GM19023 (cell line): Measurements from ENCODE around the gene GNA14.
"Not testable (repeated sequence)": the region's sequence is repeated elsewhere in the genome, so short reads cannot be mapped to it uniquely, and the experiment has no call there.

Experiments
- ATAC-seq: cut with Tn5 transposase; IDR thresholded peaks from one replicate; pipeline ENCODE4 v1.9.1; 2021; ENCODE audit warnings: mild to moderate bottlenecking, moderate library complexity; ENCODE audit not compliant: unreplicated experiment

The GNA14 gene

DNA sequence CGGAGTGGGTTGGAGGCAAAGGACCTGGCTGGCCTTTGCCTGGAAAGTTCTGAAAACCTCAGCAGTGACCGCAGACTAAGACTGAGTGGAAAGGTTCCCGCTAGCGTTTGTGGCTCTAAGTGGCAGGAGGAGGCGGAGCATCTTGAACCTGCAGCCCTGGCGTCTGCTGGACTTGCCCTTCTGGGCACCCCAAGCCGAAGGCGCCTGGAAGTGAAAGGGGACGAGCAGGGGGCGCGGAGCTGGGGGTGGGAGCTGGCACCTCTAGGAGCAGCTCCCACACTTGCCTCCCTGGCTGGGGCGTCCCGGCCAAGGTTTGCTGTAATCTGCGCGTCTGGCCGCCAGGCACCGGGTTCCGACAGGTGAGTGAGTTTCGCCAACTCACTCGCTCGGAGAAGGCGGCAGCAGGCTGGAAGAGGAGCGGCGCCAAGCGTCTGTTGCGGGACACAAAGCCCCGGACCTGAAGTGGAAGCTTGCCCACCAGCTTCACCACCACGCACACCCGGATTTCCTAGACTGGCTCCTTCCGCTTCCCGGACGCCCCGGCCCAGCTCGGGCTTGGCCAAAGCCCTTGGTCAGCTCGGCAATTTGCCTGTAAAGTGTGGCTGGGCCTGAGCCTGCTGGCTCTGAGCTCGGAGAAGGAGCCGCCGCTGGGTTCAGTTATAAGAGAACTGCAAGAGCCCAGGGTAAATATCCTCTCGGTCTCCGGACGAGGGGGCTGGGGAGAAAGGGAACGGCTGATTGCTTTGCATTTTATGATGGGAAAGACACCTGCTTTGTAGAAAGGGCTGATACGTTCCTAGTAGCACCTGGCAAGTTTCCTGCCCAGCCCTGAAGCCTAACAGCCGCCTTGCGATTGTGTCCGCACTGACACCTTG, at the start of gene GNA14:
Gene GNA14 (minus strand): TSS at position 89 of the 875 bp plus-strand sequence. CDS start 529 bp downstream, outside the sequence.
- ATAC-seq: no peak

DNA sequence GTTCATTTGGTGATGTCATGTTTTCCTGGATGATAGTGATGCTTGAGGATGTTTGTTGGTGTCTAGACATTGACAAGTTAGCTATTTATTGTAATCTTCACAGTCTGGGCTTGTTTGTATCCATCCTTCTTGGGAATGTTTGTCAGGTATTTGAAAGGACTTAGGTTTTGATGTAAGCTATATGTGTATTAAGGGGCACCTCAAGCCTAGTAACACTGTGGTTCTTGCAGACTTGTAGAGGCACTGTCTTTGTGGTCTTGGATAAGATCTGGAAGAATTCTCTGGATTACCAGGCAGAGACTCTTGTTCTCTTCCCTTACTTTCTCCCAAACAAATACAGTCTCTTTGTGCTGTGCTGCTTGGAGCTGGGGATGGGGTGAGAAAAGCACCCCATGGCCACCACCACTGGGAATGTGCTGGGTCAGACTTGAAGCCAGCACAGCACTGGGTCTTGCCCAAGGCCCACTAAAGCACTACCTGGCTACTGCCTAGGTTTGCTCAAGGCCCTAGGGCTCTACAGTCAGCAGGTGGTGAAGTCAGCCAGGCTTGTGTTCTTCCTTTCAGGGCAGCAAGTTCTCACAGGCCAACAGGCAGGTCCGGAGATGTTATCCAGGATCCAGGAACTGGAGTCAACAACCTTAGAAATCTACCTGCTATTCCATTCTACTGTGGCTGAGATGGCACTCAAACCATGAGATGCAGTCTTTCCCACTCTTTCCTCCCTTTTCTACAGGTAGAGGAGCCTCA, 49.3 kb upstream of the GNA14 start:
- ATAC-seq: no peak

DNA sequence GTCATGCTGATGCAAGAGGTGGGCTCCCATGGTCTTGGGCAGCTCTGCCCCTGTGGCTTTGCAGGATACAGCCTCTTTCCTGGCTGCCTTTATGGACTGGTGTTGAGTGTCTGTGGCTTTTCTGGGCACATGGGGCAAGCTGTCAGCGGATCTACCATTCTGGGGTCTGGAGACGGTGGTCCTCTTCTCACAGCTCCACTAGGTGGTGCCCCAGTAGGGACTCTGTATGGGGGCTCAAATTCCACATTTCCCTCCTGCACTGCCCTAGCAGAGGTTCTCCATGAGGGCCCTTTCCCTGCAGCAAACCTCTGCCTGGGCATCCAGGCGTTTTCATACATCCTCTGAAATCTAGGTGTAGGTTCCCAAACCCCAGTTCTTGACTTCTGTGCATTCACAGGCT, 42.6 kb upstream of the GNA14 start:
- ATAC-seq: not testable (repeated sequence)

DNA sequence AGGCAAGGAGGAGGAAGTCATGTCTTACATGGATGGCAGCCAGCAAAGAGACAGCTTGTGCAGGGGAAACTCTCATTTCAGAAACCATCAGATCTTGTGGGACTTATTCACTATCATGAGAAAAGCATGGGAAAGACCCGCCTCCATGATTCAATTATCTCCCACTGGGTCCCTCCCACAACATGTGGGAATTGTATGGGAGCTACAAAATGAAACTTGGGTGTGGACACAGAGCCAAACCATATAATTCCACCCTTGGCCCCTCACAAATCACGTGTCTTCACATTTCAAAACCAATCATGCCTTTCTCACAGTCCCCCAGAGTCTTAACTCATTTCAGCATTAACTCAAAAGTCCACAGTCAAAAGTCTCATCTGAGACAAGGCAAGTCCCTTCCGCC, 42.0 kb upstream of the GNA14 start:
- not testable (repeated sequence) for ATAC-seq

DNA sequence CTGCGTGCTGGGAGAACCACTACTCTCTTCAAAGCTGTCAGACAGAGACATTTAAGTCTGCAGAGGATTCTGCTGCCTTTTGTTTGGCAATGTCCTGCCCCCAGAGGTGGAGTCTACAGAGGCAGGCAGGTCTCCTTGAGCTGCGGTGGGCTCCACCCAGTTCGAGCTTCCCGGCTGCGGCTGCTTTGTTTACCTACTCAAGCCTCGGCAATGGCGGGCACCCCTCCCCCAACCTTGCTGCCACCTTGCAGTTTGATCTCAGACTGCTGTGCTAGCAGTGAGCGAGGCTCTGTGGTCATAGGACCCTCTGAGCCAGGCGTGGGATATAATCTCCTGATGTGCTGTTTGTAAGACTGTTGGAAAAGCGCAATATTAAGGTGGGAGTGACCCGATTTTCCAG, 39.6 kb upstream of the GNA14 start:
- not testable (repeated sequence) for ATAC-seq

DNA sequence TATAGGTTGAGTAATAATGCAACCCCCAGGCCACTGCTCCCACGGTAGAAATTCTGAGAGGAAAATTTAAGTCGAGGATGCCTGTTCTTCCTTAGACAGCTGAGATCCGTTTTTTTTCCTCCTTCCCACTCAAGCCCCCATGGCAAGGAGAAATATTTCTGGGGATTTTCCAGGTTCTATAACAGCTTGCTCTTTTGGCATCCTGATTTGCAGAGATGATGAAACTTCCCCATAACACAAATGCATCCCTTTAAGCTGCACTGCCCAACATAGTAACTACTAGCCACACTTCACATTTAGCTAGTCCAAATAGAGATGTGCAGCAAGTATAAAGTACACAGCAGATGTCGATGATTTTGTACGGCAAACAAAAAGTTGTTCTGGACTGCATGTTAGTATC, 32.5 kb upstream of the GNA14 start:
- ATAC-seq: no peak

DNA sequence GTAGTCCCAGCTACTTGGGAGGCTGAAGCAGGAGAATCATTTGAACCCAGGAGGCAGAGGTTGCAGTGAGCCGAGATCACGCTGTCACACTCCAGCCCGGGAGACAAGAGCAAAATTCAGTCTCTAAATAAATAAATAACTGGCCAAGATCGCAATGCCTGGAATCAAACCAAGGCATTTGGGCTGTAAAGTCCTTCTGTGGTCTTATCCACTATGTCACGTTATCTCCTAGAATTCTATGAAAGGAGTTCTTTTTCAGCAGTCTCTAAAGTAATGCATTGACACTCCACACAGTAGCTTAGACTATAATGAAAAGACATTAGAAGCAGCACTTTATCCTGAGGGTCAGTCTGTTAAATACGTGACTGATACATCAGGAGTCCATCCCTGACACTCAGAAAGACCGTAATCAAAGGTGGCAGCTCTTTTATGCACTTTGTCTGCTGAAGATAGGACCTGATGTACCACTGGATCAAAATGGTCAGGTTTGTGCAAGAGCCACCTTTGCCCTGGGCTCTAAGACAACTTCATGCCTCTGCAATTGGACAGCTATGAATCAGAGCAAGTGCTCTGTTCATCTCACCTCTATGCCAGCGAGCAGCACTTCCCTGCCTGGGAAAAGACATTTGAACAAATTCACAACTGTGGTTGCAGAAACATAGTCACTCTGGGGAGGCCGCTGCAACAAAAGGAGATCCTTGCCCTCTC, 31.7 kb upstream of the GNA14 start:
- ATAC-seq: no peak

DNA sequence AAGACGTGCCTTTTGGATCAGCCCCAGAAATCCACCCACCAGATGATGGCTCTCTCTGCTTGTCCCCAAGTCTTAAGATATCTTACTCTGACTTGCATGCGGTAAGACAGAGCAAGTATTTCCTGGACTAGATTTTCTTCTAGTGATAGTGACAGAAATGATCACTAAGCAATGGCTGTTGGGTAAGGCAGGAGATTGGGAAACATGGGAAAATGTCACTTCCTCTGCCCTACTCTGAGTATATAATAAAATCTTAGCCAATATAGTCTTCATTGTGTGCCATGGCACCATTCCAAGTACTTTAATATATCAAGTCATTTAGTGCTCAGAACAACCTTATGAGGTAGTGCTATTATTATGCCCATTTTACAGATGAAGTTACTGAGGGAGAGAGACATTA, 31.0 kb upstream of the GNA14 start:
- no peak for ATAC-seq

DNA sequence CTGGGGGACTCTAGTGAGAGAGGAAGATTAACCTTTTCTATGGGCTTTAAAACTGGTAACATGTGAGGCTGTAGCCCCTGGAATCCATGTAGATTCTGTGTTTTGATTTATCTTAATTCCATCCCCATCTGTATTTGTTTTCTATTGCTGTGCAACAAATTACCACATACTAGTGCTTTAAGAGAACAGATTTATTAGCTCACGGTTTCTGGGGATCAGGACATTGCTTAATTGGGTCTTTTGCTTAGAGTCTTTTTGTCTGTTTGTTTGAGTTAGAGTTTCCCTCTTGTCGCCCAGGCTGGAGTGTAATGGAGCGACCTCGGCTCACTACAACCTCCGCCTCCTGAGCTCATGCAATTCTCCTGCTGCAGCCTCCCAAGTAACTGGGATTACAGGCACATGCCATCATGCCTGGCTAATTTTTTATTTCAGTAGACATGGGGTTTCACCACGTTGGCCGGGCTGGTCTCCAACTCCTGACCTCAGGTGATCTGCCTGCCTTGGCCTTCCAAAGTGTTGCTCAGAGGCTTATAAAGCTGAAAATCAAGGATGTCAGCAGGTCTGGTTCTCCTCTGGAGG, 29.9 kb upstream of the GNA14 start:
- ATAC-seq: no peak

DNA sequence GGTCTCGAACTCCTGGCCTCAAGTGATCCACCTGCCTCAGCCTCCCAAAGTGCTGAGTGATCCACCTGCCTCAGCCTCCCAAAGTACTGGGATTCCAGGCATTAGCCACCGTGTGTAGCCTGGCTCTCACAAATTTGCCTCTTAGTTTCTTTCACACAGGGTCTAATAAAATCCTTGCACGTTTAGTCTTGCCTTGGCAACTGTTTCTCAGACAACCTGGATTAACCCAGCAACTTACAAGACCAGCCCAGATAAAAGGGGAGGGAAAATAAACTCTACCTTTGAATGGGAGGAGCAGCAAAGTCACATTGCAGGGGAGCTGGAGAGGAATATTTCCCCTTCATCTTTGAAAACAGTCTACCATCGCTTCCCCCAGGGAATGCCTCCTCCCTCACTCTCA, 29.3 kb upstream of the GNA14 start:
- ATAC-seq: no peak

DNA sequence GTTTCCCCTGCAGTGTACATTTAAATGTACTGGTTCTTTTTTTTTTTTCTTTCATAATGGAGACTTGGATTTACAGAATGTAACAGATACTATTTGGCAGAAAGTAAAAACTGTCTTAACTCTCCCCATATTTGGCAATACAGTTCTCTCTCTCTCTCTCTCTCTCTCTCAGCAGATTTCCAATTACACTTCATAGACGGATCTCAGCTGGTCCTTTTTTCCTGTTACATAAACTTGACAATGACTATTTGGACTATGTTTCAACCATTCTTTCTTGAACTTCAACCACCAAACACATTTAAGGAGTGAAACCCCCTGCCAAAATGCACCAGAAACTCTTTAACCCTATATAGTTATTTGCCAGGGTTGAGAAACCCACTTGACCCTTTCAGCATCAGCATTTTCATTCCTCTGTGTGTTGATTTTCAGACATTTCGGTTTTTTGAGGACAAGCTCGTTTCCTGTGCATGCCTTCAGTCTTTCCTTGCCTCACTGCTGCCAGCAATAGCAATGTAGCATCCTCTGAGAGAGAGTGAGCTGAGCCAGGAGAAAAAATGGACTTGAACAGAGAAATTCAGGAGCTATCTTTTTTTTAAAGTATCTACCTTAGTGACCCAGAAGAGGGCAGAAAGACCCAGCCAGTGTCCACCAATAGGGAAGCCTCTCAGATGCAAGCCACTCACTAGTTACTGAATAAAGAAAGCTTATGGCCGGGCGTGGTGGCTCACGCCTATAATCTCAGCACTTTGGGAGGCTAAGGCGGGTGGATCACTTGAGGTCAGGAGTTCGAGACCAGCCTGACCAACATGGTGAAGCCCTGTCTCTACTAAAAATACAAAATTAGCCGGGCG, 26.0 kb upstream of the GNA14 start:
- no peak for ATAC-seq

DNA sequence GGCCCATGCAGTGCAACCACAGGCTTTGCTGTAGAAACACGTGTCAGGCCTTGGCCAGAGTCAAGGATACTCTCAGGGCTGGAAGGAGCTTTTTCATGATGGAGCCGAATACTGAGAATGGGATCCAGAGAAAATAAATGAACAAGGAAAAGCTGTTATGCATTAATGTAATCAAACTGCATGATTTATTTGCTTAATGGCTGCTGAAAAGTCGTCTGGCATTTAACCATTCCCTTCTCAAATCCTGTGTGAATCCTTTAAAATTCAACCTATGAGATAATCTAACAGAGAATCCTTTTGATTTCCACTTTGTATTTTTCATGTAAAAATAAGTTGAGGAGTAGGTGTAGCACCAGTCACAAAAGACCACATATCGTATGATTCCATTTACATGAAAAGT, 24.1 kb upstream of the GNA14 start:
- no peak for ATAC-seq

DNA sequence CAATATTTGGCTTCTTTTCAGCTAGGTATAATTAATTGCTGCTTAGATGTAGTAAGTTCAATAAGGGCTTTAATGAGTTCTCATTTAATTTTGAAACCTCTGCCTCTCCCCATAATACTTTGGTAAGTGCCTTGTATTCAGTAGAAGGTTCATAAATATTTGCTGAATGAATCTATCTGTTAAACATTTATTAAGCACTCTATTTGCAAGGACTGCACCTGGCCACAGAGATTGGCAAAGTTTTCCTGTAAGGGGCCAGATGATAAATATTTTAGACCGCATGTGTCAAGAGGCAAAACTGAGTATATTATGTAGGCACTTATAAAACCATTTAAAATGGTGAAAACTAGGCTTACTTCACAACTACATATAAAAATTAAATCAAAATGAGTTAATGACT, 19.0 kb upstream of the GNA14 start:
- no peak for ATAC-seq

DNA sequence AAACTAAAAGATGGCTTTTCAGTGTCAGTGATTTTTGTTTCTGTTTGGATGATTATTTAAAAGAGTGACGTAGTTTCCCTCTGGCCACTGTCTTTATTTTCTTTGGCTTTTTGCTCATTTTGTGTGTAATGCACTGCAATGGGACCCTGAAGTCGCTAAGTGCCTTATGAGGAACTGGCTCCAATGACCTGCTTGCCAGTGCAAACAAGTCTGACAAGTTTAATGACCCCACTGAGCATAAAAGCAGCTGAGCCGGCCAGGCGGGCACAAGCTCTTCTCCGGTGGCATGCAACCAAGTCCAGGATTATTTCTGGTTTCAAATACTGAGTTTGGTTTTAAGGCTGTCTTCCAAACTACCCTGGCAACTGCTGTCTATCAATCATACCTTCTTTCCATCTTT, 15.6 kb upstream of the GNA14 start:
- ATAC-seq: no peak

DNA sequence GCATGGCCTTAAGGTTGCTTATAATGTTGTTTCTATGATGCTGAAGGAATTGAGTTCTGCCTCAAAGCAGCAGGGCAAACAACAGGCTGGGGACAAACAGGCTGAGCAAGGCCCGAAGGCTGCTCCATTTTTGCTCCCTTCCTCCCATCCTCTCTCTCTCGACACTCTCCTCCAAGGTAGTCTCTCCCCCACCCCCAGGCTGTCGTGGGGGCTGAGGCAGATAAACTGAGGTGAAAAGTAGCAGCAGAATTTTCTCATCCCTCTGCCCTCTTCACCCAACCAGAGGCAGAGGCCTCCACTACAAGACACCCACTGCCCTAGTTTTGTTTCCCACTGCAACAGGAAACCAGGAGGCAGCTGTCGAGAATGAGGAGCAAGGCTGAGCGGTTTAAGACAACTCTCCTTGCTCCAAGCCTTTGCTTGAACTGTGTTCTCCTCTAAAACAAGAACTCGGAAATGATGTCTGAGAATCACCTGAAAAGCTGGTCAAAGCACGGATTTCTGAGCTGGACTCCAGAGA, 13.5 kb upstream of the GNA14 start:
- ATAC-seq: no peak

DNA sequence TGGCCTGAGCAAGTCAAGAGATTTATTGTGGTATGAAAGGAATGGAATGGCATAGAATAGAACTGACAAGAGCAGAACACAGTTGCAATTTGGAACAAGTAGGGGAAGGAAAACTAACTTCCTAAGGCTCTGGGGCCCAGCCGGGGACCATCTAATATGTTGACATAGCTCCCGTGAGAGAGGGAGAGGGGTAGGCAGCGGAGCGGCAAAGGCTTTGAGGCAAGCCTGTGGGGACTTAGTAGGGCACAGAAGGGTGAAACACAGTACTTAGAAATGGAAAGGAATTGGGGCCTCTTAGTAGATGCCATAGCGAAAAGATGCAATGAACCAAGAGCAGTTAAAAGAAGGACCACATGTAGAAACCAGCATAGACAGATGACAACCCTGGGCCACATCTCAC, 11.8 kb upstream of the GNA14 start:
- ATAC-seq: no peak

DNA sequence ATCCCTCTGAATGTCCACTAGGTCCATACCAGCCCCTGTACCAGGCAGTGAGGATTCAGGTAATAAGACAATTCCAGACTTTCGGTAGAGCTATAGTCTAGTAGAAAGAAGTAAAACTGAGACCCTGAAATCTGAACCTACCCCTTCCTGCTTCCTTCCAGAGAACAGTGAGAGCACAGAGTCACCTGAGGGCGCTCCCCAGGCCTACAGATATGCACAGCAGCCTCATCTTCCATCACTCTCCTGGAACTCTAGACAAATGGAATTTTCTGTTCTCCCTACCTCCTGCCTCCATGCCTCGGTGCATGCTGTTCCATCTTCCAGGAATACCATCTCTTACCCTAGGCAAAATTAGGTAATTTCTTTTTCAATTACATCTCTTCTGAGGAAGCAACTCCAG, 3.1 kb upstream of the GNA14 start:
- ATAC-seq: no peak

DNA sequence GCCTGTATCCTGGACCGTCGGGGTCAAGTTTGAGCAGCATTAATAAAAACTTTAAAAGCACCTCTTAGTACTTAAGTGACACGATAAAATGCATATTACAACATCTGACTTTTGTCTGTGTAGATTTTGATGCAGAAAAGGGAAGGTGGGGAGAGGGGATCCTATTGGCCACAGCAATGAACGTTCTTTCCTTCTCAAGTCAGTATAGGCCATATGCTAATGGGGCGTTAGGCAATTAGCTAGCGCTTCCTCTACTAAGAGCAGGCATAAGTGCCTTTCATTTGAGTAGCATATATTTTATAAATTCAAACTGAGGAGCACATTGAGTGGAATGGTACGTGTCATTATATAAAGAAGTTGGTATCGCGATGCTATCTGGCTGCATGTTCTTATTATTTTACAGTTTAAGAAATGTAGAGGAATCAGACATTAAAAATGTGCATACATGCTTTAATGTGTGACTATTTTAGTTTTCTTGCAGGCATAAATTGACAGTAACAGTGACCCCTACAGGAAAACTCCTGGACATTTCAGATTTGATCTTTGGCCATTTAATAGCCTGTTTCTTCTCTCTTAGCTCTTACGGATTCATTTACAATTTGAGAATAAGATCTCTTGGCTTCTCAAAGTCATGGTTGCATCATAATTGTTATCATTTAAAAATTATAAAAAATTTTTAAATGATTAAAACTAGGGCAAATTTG, 1.1 kb upstream of the GNA14 start:
- ATAC-seq: no peak
